Type B pancreatic cell (in vitro differentiated cells): Measurements from ENCODE around the gene PTCSC3. TPM values are rescaled to one million over a fixed set of nuclear protein-coding genes. Genes with fewer than 3 reads are reported as not detected.
"Not testable (repeated sequence)": the region's sequence is repeated elsewhere in the genome, so short reads cannot be mapped to it uniquely, and the experiment has no call there.

Experiments used
- DNase-seq: peaks from one replicate; pipeline ENCODE4 v3.0.0; 2021; ENCODE audit warnings: mixed read lengths; ENCODE audit not compliant: unreplicated experiment; ENCODE audit errors: extremely low spot score
- H3K27ac Mint-ChIP-seq: 2 replicates; pipeline ENCODE4 v1.8.0; 2021; ENCODE audit warnings: mild to moderate bottlenecking, mixed read lengths
- H3K27me3 Mint-ChIP-seq: 2 replicates; pipeline ENCODE4 v1.8.0; 2021; ENCODE audit warnings: mixed read lengths
- H3K36me3 Mint-ChIP-seq: 2 replicates; pipeline ENCODE4 v1.8.0; 2021; ENCODE audit warnings: mixed read lengths
- H3K4me1 Mint-ChIP-seq: one replicate; pipeline ENCODE4 v1.8.0; 2021; ENCODE audit warnings: mixed read lengths; ENCODE audit not compliant: unreplicated experiment
- H3K4me3 Mint-ChIP-seq: 2 replicates; pipeline ENCODE4 v1.8.0; 2021; ENCODE audit warnings: mild to moderate bottlenecking, mixed read lengths
- H3K9me3 Mint-ChIP-seq: 2 replicates; pipeline ENCODE4 v1.8.0; 2021; ENCODE audit warnings: mixed read lengths
- total RNA-seq: library from RNA; stranded (reverse); gene quantifications from 2 replicates; pipeline ENCODE4 v1.2.1, GENCODE V29; 2021; ENCODE audit warnings: low replicate concordance
- TF ChIP-seq, protein P1 (sequence below): fragments of 200-600 bp; sonication (generic); conservative IDR thresholded peaks from 2 replicates; pipeline ENCODE4 v1.5.0; 2021; ENCODE audit warnings: antibody characterized with exemption, mild to moderate bottlenecking

Gene PTCSC3
- total RNA-seq, 1 donor from 2014 or later: not detected

DNA sequence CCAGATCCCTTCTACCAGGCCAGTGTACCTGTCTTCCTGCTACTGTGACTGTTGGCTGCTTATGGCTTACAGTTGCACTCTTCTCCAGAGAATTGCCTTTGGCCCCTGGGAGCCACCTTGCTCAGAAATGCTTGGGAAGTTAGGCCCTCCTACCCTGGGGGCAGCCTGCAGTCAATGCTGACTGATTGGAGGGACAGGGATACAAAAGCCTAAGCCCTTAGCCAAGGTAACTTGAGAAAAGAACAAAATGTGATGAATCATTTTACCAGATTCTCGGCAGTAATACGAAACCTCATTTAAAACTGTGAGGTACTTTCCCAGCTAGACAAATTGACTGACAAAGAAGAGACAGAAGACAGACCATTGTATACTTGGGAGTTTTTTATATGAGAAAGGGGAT is 47.3 kb downstream of the PTCSC3 start:
- Mint-ChIP-seq H3K4me3 (no peak overlapping the region), H3K27ac (no peak overlapping the region), H3K9me3 (peaks cover 9% of the 10 kb centered on the region), H3K4me1 (peaks cover 8% of the 10 kb centered on the region), H3K36me3 (no peaks in the 10 kb centered on the region), H3K27me3 (peaks cover 3% of the 10 kb centered on the region)
- DNase-seq: no peak
- TF ChIP-seq, protein P1, sequence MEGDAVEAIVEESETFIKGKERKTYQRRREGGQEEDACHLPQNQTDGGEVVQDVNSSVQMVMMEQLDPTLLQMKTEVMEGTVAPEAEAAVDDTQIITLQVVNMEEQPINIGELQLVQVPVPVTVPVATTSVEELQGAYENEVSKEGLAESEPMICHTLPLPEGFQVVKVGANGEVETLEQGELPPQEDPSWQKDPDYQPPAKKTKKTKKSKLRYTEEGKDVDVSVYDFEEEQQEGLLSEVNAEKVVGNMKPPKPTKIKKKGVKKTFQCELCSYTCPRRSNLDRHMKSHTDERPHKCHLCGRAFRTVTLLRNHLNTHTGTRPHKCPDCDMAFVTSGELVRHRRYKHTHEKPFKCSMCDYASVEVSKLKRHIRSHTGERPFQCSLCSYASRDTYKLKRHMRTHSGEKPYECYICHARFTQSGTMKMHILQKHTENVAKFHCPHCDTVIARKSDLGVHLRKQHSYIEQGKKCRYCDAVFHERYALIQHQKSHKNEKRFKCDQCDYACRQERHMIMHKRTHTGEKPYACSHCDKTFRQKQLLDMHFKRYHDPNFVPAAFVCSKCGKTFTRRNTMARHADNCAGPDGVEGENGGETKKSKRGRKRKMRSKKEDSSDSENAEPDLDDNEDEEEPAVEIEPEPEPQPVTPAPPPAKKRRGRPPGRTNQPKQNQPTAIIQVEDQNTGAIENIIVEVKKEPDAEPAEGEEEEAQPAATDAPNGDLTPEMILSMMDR: no peak

DNA sequence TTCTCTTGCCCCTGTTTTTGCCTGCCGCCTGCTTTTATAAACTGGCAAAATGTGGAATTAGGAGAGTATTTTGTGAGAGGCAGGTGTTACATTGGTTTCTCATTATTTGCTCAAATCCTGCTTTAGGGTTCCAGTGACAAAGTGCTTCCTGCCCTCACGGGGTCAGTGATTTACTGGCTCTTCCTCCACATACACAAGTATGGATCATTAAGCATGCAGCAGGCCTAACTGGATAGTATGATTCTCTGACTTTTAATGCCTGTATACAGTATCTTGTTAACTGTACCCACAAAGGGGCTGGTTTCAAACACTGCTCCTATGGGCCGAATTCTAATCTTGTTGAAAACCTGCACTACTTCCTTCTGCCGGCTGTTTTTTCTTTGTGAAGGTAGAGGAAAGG is 63.2 kb downstream of the PTCSC3 start:
- no peaks in the 10 kb centered on the region for H3K27me3 Mint-ChIP-seq

DNA sequence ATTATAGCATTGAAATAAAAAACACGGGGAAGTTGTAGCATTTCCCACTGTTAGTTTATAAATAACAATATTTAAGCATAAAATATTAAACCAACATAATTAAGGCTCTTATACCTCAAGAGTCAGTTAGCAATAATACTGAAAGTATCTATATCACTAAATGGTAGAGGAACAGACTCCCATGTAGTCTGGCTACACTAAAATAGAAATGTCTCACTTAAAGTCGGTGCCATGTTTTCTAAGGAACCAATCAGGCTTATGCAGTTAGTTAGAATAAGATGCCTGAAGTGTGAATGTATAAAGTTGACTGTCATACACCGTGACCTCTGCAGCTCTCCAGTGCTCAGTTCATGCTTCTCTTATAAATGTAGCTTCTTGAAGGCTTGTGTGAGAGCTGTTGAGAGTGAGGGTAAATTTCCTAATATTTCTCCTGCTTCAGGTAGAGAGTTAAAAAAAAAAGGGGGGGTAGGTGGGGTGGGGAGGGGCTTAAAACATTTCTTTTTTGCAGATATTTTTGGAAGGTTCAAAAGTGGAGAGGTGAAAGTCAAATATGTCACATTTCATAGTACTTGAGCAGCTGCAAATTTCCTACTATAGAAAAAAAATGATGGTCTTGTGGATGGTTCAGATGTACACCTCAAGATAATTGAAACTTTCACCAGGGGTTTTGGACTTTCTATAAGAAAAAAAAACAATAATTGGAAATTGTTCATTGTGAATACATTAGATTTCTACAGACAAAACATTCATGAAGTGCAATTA is 64.5 kb downstream of the PTCSC3 start:
- no peak for DNase-seq
- no peaks in the 10 kb centered on the region for H3K9me3 Mint-ChIP-seq
- peaks cover 11% of the 10 kb centered on the region for H3K4me1 Mint-ChIP-seq
- H3K27ac Mint-ChIP-seq: no peak overlapping the region
- H3K36me3 Mint-ChIP-seq: no peaks in the 10 kb centered on the region
- no peaks in the 10 kb centered on the region for H3K27me3 Mint-ChIP-seq
- TF ChIP-seq, protein P1: no peak
- no peak overlapping the region for H3K4me3 Mint-ChIP-seq

More for the DNA sequence above, 63.2 kb downstream of the PTCSC3 start:
- Mint-ChIP-seq H3K4me1 (peaks cover 11% of the 10 kb centered on the region), H3K27ac (no peak overlapping the region), H3K9me3 (no peaks in the 10 kb centered on the region), H3K36me3 (no peaks in the 10 kb centered on the region), H3K4me3 (no peak overlapping the region)
- TF ChIP-seq, protein P1: no peak
- no peak for DNase-seq

DNA sequence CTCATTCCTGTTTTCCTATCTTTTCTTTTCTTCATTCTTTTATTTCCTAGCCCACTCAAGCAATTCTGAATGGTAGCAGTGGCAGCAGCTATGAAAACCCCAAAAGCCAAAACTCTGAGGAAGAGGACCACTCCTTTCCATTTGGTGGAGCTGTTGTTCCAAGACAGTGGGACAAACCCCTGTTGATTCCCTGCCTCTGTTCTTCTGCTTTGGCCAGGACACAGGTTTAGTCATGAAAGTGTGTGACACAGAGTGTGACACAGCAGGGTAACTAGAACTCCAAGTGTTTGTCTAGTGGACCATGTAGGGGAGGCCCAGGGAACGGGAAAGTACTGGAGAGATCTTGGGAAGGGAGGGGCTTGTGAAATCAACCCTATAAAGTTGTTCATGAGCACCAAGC is 71.1 kb downstream of the PTCSC3 start:
- Mint-ChIP-seq H3K4me1 (peaks cover 5% of the 10 kb centered on the region), H3K9me3 (no peaks in the 10 kb centered on the region), H3K4me3 (no peak overlapping the region), H3K27me3 (peaks cover 9% of the 10 kb centered on the region), H3K36me3 (no peaks in the 10 kb centered on the region), H3K27ac (no peak overlapping the region)
- no peak for DNase-seq
- TF ChIP-seq, protein P1: peak; percentile 41

DNA sequence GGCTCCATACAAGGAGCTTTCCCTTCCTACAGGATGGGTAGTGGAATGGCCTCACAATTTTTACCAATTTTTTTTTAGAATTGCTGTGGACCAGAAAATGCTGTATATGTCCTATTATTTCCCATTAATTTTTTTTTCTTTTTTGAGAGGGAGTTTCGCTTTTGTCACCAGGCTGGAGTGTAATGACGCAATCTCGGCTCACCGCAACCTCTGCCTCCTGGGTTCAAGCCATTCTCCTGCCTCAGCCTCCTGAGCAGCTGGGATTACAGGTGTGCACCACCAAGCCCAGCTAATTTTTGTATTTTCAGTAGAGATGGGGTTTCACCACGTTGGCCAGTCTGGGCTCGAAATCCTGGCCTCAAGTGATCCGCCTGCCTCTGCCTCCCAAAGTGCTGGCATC is 72.3 kb downstream of the PTCSC3 start:
- DNase-seq, H3K4me1 Mint-ChIP-seq, H3K27ac Mint-ChIP-seq, H3K36me3 Mint-ChIP-seq, H3K27me3 Mint-ChIP-seq, H3K4me3 Mint-ChIP-seq, H3K9me3 Mint-ChIP-seq: not testable (repeated sequence)

DNA sequence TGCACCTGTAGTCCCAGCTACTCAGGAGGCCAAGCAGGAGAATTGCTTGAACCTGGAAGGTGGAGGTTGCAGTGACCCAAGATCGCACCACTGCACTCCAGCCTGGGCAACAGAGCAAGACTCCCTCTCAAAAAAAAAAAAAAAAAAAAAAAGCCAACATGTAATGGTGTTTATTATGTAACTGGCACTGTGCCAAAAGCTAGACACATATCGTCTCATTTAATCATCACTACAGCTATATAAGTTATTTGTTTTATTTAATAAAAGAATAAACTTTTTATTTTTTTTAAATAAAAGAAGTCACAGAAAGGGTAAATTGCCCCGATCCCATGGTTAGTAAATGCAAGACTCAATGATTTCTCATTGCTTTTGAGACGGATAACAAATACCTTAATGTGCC is 76.9 kb downstream of the PTCSC3 start:
- Mint-ChIP-seq H3K36me3 (no peaks in the 10 kb centered on the region), H3K9me3 (no peaks in the 10 kb centered on the region)
- TF ChIP-seq, protein P1: no peak

More for the DNA sequence above, 76.9 kb downstream of the PTCSC3 start:
- H3K4me3 Mint-ChIP-seq: no peak overlapping the region
- H3K27me3 Mint-ChIP-seq: peaks cover 4% of the 10 kb centered on the region
- no peak overlapping the region for H3K27ac Mint-ChIP-seq
- DNase-seq: no peak
- H3K4me1 Mint-ChIP-seq: peaks cover 6% of the 10 kb centered on the region
